K562 (cell line): ENCODE results near the gene SMARCB1. TPM values are rescaled to one million over a fixed set of nuclear protein-coding genes. Genes with fewer than 3 reads are reported as not detected.

ENCODE experiments used
- ATAC-seq: fragments of 200-7000 bp; cut with Tn5 transposase; 3 replicates; pipeline ENCODE4 v1.9.1; 2020; ENCODE audit warnings: moderate library complexity
- BruUV-seq: library from RNA; stranded (reverse); fragments of 400-500 nt; replicated peaks from 2 replicates; lab custom pipeline; 2021; lab: Mats Ljungman, UMichigan
- CTCF ChIA-PET: fragments of 300-600 bp; formaldehyde crosslinking; extraction: SDS; loops from one replicate; lab custom pipeline; 2021; ENCODE audit warnings: low intra/inter-chr PET ratio; lab: Yijun Ruan, JAX
- POLR2A ChIA-PET: fragments of 300-600, 350-650 bp; sonication (Branson Sonifier 250); formaldehyde crosslinking; extraction: SDS; loops from one replicate; lab custom pipeline; 2021; ENCODE audit warnings: antibody characterized with exemption, inconsistent platforms; lab: Yijun Ruan, JAX
- DNase-seq, 4 experiments: peaks; one replicate each; pipeline versions ENCODE4 v3.0.0 to v3.0.0-alpha.2; 2011 to 2018; ENCODE audit warnings: low spot score in 3 of 4, mixed read lengths in 3 of 4; ENCODE audit errors: extremely low read depth in 1 of 4
- FAIRE-seq: peaks from 2 replicates; lab custom pipeline; 2011; peaks lifted over from hg19 to GRCh38; lab: Jason Lieb, UNC
- H2AFZ ChIP-seq: 2 replicates; pipeline ENCODE4 v1.6.0; 2011; ENCODE audit warnings: low read depth, low read length, control low read depth, inconsistent platforms
- H3K27ac ChIP-seq: fragments of 200-600 bp; 3 replicates; pipeline ENCODE4 v1.8.0; 2011; ENCODE audit warnings: low read depth, mild to moderate bottlenecking, control low read depth, inconsistent platforms, low read length, moderate library complexity, mixed read lengths; ENCODE audit errors: extremely low read depth
- H3K27me3 ChIP-seq, 2 experiments: fragments of 300-600 bp in 1 of 2; 2 replicates in 1 of 2; 3 replicates in 1 of 2; pipeline versions ENCODE4 v1.6.0 to v1.8.0; 2011; ENCODE audit warnings: inconsistent platforms in 2 of 2, low read length in 2 of 2, mild to moderate bottlenecking in 1 of 2, mixed read lengths in 1 of 2, moderate library complexity in 1 of 2; ENCODE audit not compliant: control insufficient read depth in 2 of 2, insufficient read depth in 2 of 2
- H3K36me3 ChIP-seq: fragments of 300-600 bp; 3 replicates; pipeline ENCODE4 v1.8.0; 2011; ENCODE audit warnings: mild to moderate bottlenecking, low read length, inconsistent platforms; ENCODE audit not compliant: control insufficient read depth, insufficient read depth
- H3K4me1 ChIP-seq, 2 experiments: fragments of 200-600 bp in 1 of 2; replicated peaks in 1 of 2; 2 replicates in 1 of 2; 3 replicates in 1 of 2; pipeline versions ENCODE4 v1.5.1 to v1.8.0; 2011; ENCODE audit warnings: inconsistent platforms in 2 of 2, low read length in 2 of 2, mild to moderate bottlenecking in 1 of 2, mixed read lengths in 1 of 2, moderate library complexity in 1 of 2; ENCODE audit not compliant: control insufficient read depth in 2 of 2, insufficient read depth in 2 of 2
- H3K4me2 ChIP-seq: 2 replicates; pipeline ENCODE4 v1.6.1; 2011; ENCODE audit warnings: low read length, control low read depth, inconsistent platforms, mixed read lengths; ENCODE audit not compliant: insufficient read depth
- H3K4me3 ChIP-seq: fragments of 200-600 bp; sonication (generic), shearing (Covaris generic); 2 replicates; pipeline ENCODE4 v1.5.1; 2016; ENCODE audit warnings: control low read depth, inconsistent platforms
- H3K79me2 ChIP-seq: fragments of 200-600 bp; 3 replicates; pipeline ENCODE4 v1.8.0; 2011; ENCODE audit warnings: low read length, inconsistent platforms; ENCODE audit not compliant: control insufficient read depth, insufficient read depth
- H3K9ac ChIP-seq, 2 experiments: 2 replicates each; pipeline versions ENCODE4 v1.6.0 to v1.6.1; 2011; ENCODE audit warnings: low read depth in 2 of 2, low read length in 2 of 2, control low read depth in 1 of 2, inconsistent platforms in 1 of 2, mild to moderate bottlenecking in 1 of 2, mixed read lengths in 1 of 2; ENCODE audit not compliant: insufficient read depth in 1 of 2
- H3K9me1 ChIP-seq: one replicate; pipeline ENCODE4 v1.6.0; 2011; ENCODE audit warnings: inconsistent platforms, mild to moderate bottlenecking, low read length, moderate library complexity; ENCODE audit not compliant: control insufficient read depth, insufficient read depth
- H3K9me3 ChIP-seq: replicated peaks from 2 replicates; pipeline ENCODE4 v1.5.1; 2011; ENCODE audit warnings: low read depth, low read length, inconsistent platforms; ENCODE audit not compliant: control insufficient read depth, insufficient read depth
- H4K20me1 ChIP-seq: replicated peaks from 2 replicates; pipeline ENCODE4 v1.6.1; 2011; ENCODE audit warnings: low read length, inconsistent platforms, mixed read lengths; ENCODE audit not compliant: control insufficient read depth, insufficient read depth
- NBN ChIP-seq: fragments of 450-650 bp; IDR thresholded peaks from 2 replicates; pipeline ENCODE4 v1.6.1; 2016; ENCODE audit warnings: low read depth, mild to moderate bottlenecking
- NFE2L1 ChIP-seq: fragments of 450-650 bp; IDR thresholded peaks from 2 replicates; pipeline ENCODE4 v1.6.1; 2016; ENCODE audit warnings: missing genetic modification characterization, low read depth, mild to moderate bottlenecking, missing compliant biosample characterization, moderate library complexity, borderline replicate concordance
- PHF21A ChIP-seq: fragments of 450-650 bp; IDR thresholded peaks from 2 replicates; pipeline ENCODE4 v1.6.1; 2017; ENCODE audit warnings: low read depth, borderline replicate concordance
- POLR2AphosphoS2 ChIP-seq: IDR thresholded peaks from 2 replicates; pipeline ENCODE4 v1.6.1; 2012; ENCODE audit warnings: low read length, improper control_type of control experiment
- RBM14 ChIP-seq: fragments of 200-400 bp; formaldehyde crosslinking; IDR thresholded peaks from 2 replicates; pipeline ENCODE4 v1.6.1; 2018; ENCODE audit warnings: low read depth, mild to moderate bottlenecking, low read length, moderate library complexity, borderline replicate concordance; ENCODE audit not compliant: insufficient read depth
- WGBS: fragments of 100-300 bp; shearing (Covaris generic); methylation state at CpG from one replicate; pipeline ENCODE4 v1.1.6; 2016; ENCODE audit warnings: low coverage, mixed read lengths; ENCODE audit not compliant: insufficient coverage; ENCODE audit errors: missing lambda C conversion rate; 5-methylcytosine and 5-hydroxymethylcytosine counted together
- in situ Hi-C: fragments of 300-500 bp; cut with MboI; formaldehyde crosslinking; loops from 4 replicates; pipeline ENCODE4 v1.15.0; 2018; ENCODE audit warnings: inconsistent platforms, mixed read lengths
- intact Hi-C: fragments of 100-400 bp; cut with micrococcal nuclease; formaldehyde crosslinking; loops from 2 replicates; pipeline ENCODE4 v1.14.2; 2022
- polyA plus RNA-seq, 8 experiments: library from polyadenylated mRNA; depleted of rRNA in 4 of 8; stranded (reverse) in 5 of 8; unstranded in 3 of 8; fragments of >200 nt; fragmentation: Nextera tagmentation in 2 of 8; fragmentation: Illumina TruSeq in 1 of 8; extraction: Ambion mirVana in 2 of 8; extraction: Trizol in 1 of 8; gene quantifications; 2 replicates each; pipeline versions ENCODE4 v1.2.1 to v1.2.3, GENCODE V29; 2011 to 2014; ENCODE audit warnings: inconsistent platforms in 1 of 8, missing spikeins in 1 of 8
- total RNA-seq, 7 experiments: library from RNA; depleted of rRNA in 6 of 7; stranded (reverse); fragments of >200 nt in 6 of 7; fragmentation: Illumina TruSeq in 2 of 7; extraction: Trizol in 2 of 7; gene quantifications; 2 replicates each; pipeline versions ENCODE4 v1.2.1 to v1.2.3, GENCODE V29; 2011 to 2021; ENCODE audit warnings: low replicate concordance in 1 of 7
- TF ChIP-seq, protein P1 (sequence below): fragments of 250-450 bp; sonication (Bioruptor Pico); IDR thresholded peaks from 2 replicates; pipeline ENCODE4 v1.4.0; 2020; ENCODE audit warnings: mild to moderate bottlenecking, moderate library complexity
- TF ChIP-seq, protein P2 (sequence below): fragments of 250-450 bp; sonication (Bioruptor Pico); IDR thresholded peaks from 2 replicates; pipeline ENCODE4 v1.5.0; 2021; ENCODE audit warnings: mild to moderate bottlenecking, borderline replicate concordance
- TF ChIP-seq, protein P3 (sequence below), 2 experiments: fragments of 450-650 bp in 1 of 2; IDR thresholded peaks; 2 replicates each; pipeline ENCODE4 v1.6.1; 2011 to 2017; ENCODE audit warnings: low read depth in 2 of 2, antibody characterized with exemption in 1 of 2, borderline replicate concordance in 1 of 2, low read length in 1 of 2, mild to moderate bottlenecking in 1 of 2, mixed read lengths in 1 of 2; ENCODE audit not compliant: control insufficient read depth in 1 of 2

The SMARCB1 gene
- total and polyA plus RNA-seq, 9 of the 15 experiments (the other 6 are each of a cell fraction or from before 2014, with no cell fraction given) = 1.2 to 113 (median 65.4) TPM

DNA sequence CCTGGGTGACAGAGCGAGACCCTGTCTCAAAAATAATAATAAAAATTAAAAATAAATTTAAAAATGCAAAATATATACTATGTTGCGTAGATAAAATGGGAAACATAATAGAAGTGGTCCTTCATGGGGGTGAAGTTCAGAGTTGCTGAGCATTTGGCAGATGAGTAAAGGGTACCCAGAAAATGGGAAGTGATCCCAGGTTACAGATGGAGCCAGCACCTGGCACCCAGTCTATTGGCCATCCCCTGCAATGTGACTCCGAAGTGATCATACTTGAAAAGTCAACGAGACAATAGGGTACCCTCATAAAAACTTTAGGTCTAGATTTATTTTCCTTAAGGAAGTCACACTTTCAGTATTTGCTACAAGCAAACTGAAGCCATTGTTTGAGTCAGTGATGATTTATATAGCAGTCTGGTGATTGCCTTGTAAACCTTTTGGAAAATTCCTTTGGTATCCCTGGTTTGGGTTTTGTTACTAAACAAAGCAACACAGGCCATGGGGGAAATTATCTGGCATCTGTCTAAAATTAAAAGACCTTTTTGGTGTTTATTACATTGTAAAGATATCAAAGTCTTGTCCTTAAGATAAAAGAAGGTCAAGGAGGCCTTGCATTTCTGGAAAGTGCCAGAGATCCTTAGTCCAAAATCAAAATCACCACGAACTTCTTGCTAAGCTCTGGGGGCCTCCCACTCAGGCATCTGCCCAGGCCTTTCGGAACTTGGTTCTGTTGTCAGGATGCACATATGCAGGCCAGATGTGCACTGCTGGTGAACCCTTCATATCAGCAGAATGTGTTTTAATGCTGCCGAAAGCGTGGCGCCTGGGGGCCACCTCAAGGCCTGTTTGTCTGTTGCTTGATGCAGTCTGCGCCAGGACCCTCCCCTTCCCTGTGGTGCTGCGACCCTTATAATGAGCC lies 4.3 kb downstream of the SMARCB1 start:
- DNase-seq (no peak), FAIRE-seq (no peak), ATAC-seq (no peak)
- CTCF ChIA-PET = no interaction called here
- Histone ChIP-seq H4K20me1 (peaks cover 10% of the 10 kb centered on the region), H3K9me1 (no peaks in the 10 kb centered on the region), H2AFZ (no peak overlapping the region), H3K4me3 (no peak overlapping the region), H3K27me3 (no peaks in the 10 kb centered on the region), H3K4me2 (no peak overlapping the region), H3K36me3 (peaks cover 51% of the 10 kb centered on the region), H3K27ac (no peak overlapping the region), H3K9me3 (no peaks in the 10 kb centered on the region), H3K9ac (no peak overlapping the region), H3K79me2 (peaks cover 44% of the 10 kb centered on the region), H3K4me1 (peaks cover 12 to 15% of the 10 kb centered on the region in 2 experiments; a peak in 3 of 5 replicates)
- in situ Hi-C loops = no loop called here
- intact Hi-C loops = no loop called here
- WGBS = 77% methylated on average over 10 of the region's 11 CpGs
- POLR2A ChIA-PET = no interaction called here
- BruUV-seq = no TSS peak
- no peak for TF ChIP-seq NFE2L1 (tag)
- TF ChIP-seq PHF21A = no peak
- TF ChIP-seq NBN = no peak
- TF ChIP-seq, protein P1, sequence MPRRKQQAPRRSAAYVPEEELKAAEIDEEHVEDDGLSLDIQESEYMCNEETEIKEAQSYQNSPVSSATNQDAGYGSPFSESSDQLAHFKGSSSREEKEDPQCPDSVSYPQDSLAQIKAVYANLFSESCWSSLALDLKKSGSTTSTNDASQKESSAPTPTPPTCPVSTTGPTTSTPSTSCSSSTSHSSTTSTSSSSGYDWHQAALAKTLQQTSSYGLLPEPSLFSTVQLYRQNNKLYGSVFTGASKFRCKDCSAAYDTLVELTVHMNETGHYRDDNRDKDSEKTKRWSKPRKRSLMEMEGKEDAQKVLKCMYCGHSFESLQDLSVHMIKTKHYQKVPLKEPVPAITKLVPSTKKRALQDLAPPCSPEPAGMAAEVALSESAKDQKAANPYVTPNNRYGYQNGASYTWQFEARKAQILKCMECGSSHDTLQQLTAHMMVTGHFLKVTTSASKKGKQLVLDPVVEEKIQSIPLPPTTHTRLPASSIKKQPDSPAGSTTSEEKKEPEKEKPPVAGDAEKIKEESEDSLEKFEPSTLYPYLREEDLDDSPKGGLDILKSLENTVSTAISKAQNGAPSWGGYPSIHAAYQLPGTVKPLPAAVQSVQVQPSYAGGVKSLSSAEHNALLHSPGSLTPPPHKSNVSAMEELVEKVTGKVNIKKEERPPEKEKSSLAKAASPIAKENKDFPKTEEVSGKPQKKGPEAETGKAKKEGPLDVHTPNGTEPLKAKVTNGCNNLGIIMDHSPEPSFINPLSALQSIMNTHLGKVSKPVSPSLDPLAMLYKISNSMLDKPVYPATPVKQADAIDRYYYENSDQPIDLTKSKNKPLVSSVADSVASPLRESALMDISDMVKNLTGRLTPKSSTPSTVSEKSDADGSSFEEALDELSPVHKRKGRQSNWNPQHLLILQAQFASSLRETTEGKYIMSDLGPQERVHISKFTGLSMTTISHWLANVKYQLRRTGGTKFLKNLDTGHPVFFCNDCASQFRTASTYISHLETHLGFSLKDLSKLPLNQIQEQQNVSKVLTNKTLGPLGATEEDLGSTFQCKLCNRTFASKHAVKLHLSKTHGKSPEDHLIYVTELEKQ (CRISPR knock-in tag) = no peak
- TF ChIP-seq POLR2AphosphoS2 = no peak
- no peak for TF ChIP-seq RBM14
- TF ChIP-seq, protein P2, sequence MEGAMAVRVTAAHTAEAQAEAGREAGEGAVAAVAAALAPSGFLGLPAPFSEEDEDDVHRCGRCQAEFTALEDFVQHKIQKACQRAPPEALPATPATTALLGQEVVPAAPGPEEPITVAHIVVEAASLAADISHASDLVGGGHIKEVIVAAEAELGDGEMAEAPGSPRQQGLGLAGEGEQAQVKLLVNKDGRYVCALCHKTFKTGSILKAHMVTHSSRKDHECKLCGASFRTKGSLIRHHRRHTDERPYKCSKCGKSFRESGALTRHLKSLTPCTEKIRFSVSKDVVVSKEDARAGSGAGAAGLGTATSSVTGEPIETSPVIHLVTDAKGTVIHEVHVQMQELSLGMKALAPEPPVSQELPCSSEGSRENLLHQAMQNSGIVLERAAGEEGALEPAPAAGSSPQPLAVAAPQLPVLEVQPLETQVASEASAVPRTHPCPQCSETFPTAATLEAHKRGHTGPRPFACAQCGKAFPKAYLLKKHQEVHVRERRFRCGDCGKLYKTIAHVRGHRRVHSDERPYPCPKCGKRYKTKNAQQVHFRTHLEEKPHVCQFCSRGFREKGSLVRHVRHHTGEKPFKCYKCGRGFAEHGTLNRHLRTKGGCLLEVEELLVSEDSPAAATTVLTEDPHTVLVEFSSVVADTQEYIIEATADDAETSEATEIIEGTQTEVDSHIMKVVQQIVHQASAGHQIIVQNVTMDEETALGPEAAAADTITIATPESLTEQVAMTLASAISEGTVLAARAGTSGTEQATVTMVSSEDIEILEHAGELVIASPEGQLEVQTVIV (CRISPR knock-in tag) = no peak
- TF ChIP-seq, protein P3, sequence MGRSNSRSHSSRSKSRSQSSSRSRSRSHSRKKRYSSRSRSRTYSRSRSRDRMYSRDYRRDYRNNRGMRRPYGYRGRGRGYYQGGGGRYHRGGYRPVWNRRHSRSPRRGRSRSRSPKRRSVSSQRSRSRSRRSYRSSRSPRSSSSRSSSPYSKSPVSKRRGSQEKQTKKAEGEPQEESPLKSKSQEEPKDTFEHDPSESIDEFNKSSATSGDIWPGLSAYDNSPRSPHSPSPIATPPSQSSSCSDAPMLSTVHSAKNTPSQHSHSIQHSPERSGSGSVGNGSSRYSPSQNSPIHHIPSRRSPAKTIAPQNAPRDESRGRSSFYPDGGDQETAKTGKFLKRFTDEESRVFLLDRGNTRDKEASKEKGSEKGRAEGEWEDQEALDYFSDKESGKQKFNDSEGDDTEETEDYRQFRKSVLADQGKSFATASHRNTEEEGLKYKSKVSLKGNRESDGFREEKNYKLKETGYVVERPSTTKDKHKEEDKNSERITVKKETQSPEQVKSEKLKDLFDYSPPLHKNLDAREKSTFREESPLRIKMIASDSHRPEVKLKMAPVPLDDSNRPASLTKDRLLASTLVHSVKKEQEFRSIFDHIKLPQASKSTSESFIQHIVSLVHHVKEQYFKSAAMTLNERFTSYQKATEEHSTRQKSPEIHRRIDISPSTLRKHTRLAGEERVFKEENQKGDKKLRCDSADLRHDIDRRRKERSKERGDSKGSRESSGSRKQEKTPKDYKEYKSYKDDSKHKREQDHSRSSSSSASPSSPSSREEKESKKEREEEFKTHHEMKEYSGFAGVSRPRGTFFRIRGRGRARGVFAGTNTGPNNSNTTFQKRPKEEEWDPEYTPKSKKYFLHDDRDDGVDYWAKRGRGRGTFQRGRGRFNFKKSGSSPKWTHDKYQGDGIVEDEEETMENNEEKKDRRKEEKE (IDR thresholded peaks at IDR 0.05; ENCODE audit: borderline replicate concordance in 1 of 2, control insufficient read depth in 1 of 2, low read depth in 2 of 2, low read length in 1 of 2) = no peak
